ENCODE results near the gene ATRNL1.
"Not testable (repeated sequence)": the region's sequence is repeated elsewhere in the genome, so short reads cannot be mapped to it uniquely, and the experiment has no call there.

The ATRNL1 gene

GRCh38 chr10:115384665-115385064 is 291.5 kb downstream of the ATRNL1 start:
- Mint-ChIP-seq H3K27ac (no peak overlapping the region), H3K27me3 (no peaks in the 10 kb centered on the region), H3K36me3 (no peaks in the 10 kb centered on the region), H3K4me1 (no peaks in the 10 kb centered on the region), H3K4me3 (no peak overlapping the region), H3K9me3 (peaks cover 2% of the 10 kb centered on the region)
- CTCF ChIA-PET = no interaction called here
- no peak for DNase-seq

GRCh38 chr10:115390607-115391006 is 297.4 kb downstream of the ATRNL1 start:
- Mint-ChIP-seq H3K9me3 (peaks cover 8% of the 10 kb centered on the region), H3K4me3 (no peak overlapping the region)

GRCh38 chr10:115398026-115398425 is 304.9 kb downstream of the ATRNL1 start:
- Mint-ChIP-seq H3K36me3 (no peaks in the 10 kb centered on the region), H3K27me3 (no peaks in the 10 kb centered on the region), H3K4me1 (no peaks in the 10 kb centered on the region), H3K27ac (no peak overlapping the region), H3K9me3 (peaks cover 11% of the 10 kb centered on the region), H3K4me3 (no peak overlapping the region)
- CTCF ChIA-PET = no interaction called here
- no peak for DNase-seq

More at GRCh38 chr10:115390607-115391006, 297.4 kb downstream of the ATRNL1 start:
- Mint-ChIP-seq H3K4me1 (no peaks in the 10 kb centered on the region), H3K27ac (no peak overlapping the region), H3K36me3 (no peaks in the 10 kb centered on the region), H3K27me3 (no peaks in the 10 kb centered on the region)
- CTCF ChIA-PET = no interaction called here
- DNase-seq = no peak

- no peak for DNase-seq
- Mint-ChIP-seq H3K27ac (no peak overlapping the region), H3K4me1 (no peaks in the 10 kb centered on the region), H3K36me3 (no peaks in the 10 kb centered on the region), H3K27me3 (no peaks in the 10 kb centered on the region), H3K9me3 (peaks cover 11% of the 10 kb centered on the region), H3K4me3 (no peak overlapping the region)
- CTCF ChIA-PET = no interaction called here
Measured at GRCh38 chr10:115402699-115403098, 309.5 kb downstream of the ATRNL1 start.

GRCh38 chr10:115405838-115406237 is 312.7 kb downstream of the ATRNL1 start:
- peaks cover 13% of the 10 kb centered on the region for H3K9me3 Mint-ChIP-seq
- DNase-seq, H3K27ac Mint-ChIP-seq, H3K27me3 Mint-ChIP-seq, H3K4me3 Mint-ChIP-seq, CTCF ChIA-PET, H3K4me1 Mint-ChIP-seq, H3K36me3 Mint-ChIP-seq: not testable (repeated sequence)

GRCh38 chr10:115409347-115409746 is 316.2 kb downstream of the ATRNL1 start:
- Mint-ChIP-seq H3K27ac (no peak overlapping the region), H3K4me3 (no peak overlapping the region), H3K4me1 (no peaks in the 10 kb centered on the region), H3K9me3 (peaks cover 13% of the 10 kb centered on the region), H3K36me3 (no peaks in the 10 kb centered on the region), H3K27me3 (no peaks in the 10 kb centered on the region)
- CTCF ChIA-PET = no interaction called here
- DNase-seq = no peak

- Mint-ChIP-seq H3K27ac (no peak overlapping the region), H3K4me1 (no peaks in the 10 kb centered on the region), H3K9me3 (peaks cover 9% of the 10 kb centered on the region), H3K27me3 (no peaks in the 10 kb centered on the region), H3K4me3 (no peak overlapping the region), H3K36me3 (no peaks in the 10 kb centered on the region)
- CTCF ChIA-PET = no interaction called here
- no peak for DNase-seq
Measured at GRCh38 chr10:115417585-115418265, 324.6 kb downstream of the ATRNL1 start.

GRCh38 chr10:115422624-115423023 is 329.5 kb downstream of the ATRNL1 start:
- Mint-ChIP-seq H3K27ac (no peak overlapping the region), H3K4me3 (no peak overlapping the region), H3K36me3 (no peaks in the 10 kb centered on the region), H3K4me1 (no peaks in the 10 kb centered on the region), H3K27me3 (no peaks in the 10 kb centered on the region), H3K9me3 (peaks cover 8% of the 10 kb centered on the region)
- CTCF ChIA-PET = no interaction called here
- no peak for DNase-seq

GRCh38 chr10:115427611-115428010 is 334.4 kb downstream of the ATRNL1 start:
- Mint-ChIP-seq H3K27ac (no peak overlapping the region), H3K4me1 (no peaks in the 10 kb centered on the region), H3K4me3 (no peak overlapping the region), H3K9me3 (no peaks in the 10 kb centered on the region), H3K36me3 (no peaks in the 10 kb centered on the region), H3K27me3 (no peaks in the 10 kb centered on the region)
- CTCF ChIA-PET = no interaction called here
- no peak for DNase-seq

- DNase-seq = no peak
- Mint-ChIP-seq H3K36me3 (no peaks in the 10 kb centered on the region), H3K4me3 (no peak overlapping the region), H3K27ac (no peak overlapping the region), H3K4me1 (no peaks in the 10 kb centered on the region), H3K27me3 (no peaks in the 10 kb centered on the region), H3K9me3 (no peaks in the 10 kb centered on the region)
- CTCF ChIA-PET = no interaction called here
Measured at GRCh38 chr10:115432188-115432819, 339.1 kb downstream of the ATRNL1 start.

GRCh38 chr10:115436999-115437398 is 343.8 kb downstream of the ATRNL1 start:
- H3K27ac Mint-ChIP-seq = no peak overlapping the region
- H3K4me1 Mint-ChIP-seq = no peaks in the 10 kb centered on the region
- H3K9me3 Mint-ChIP-seq = no peaks in the 10 kb centered on the region
- H3K36me3 Mint-ChIP-seq = no peaks in the 10 kb centered on the region
- no peaks in the 10 kb centered on the region for H3K27me3 Mint-ChIP-seq
- DNase-seq = no peak
- CTCF ChIA-PET = no interaction called here
- H3K4me3 Mint-ChIP-seq = no peak overlapping the region

GRCh38 chr10:115441907-115442545 is 348.9 kb downstream of the ATRNL1 start:
- Mint-ChIP-seq H3K4me1 (no peaks in the 10 kb centered on the region), H3K4me3 (no peak overlapping the region), H3K27me3 (no peaks in the 10 kb centered on the region), H3K27ac (no peak overlapping the region), H3K36me3 (no peaks in the 10 kb centered on the region), H3K9me3 (no peaks in the 10 kb centered on the region)
- CTCF ChIA-PET = no interaction called here
- no peak for DNase-seq

GRCh38 chr10:115456812-115457211 is 363.6 kb downstream of the ATRNL1 start:
- no peaks in the 10 kb centered on the region for H3K27me3 Mint-ChIP-seq
- no peak overlapping the region for H3K4me3 Mint-ChIP-seq
- no peak for DNase-seq
- H3K27ac Mint-ChIP-seq = no peak overlapping the region
- H3K36me3 Mint-ChIP-seq = no peaks in the 10 kb centered on the region
- CTCF ChIA-PET = no interaction called here
- H3K4me1 Mint-ChIP-seq = no peaks in the 10 kb centered on the region
- H3K9me3 Mint-ChIP-seq = peaks cover 16% of the 10 kb centered on the region

- DNase-seq = no peak
- no peak overlapping the region for H3K4me3 Mint-ChIP-seq
- no peaks in the 10 kb centered on the region for H3K4me1 Mint-ChIP-seq
- no peak overlapping the region for H3K27ac Mint-ChIP-seq
- H3K9me3 Mint-ChIP-seq = peaks cover 7% of the 10 kb centered on the region
- no peaks in the 10 kb centered on the region for H3K27me3 Mint-ChIP-seq
- CTCF ChIA-PET = no interaction called here
- H3K36me3 Mint-ChIP-seq = no peaks in the 10 kb centered on the region
Measured at GRCh38 chr10:115483294-115483693, 390.1 kb downstream of the ATRNL1 start.

GRCh38 chr10:115491526-115492140 is 398.5 kb downstream of the ATRNL1 start:
- Mint-ChIP-seq H3K9me3 (peaks cover 10% of the 10 kb centered on the region), H3K4me1 (no peaks in the 10 kb centered on the region), H3K27me3 (no peaks in the 10 kb centered on the region), H3K4me3 (no peak overlapping the region), H3K36me3 (no peaks in the 10 kb centered on the region), H3K27ac (no peak overlapping the region)
- CTCF ChIA-PET = no interaction called here
- DNase-seq = no peak
